Activated effector memory CD4-positive, alpha-beta T cell treated with anti-CD3 and anti-CD28 coated beads, Interleukin-2, amount 50 U/mL, for 16 hours (primary cell): ENCODE data around the gene GTF2A1.

Source experiments
- DNase-seq: peaks from one replicate; pipeline ENCODE4 v3.0.0-alpha.2; 2020

GTF2A1 gene

GRCh38 chr14:81127785-81128184 is 93.0 kb downstream of the GTF2A1 start:
- DNase-seq, result no peak

- DNase-seq, result no peak
These were observed 95.2 kb downstream of the GTF2A1 start for GRCh38 chr14:81125536-81125935.
